ELR (cell line): ENCODE results near the gene GNAS-AS1.
A peak's percentile ranks its signal among the peaks of the same experiment; 100 is the strongest.
"Not testable (repeated sequence)": the region's sequence is repeated elsewhere in the genome, so short reads cannot be mapped to it uniquely, and the experiment has no call there.

Experiments used
- DNase-seq: peaks from one replicate; pipeline ENCODE4 v3.0.0-alpha.2; 2015; ENCODE audit warnings: low read depth

GNAS-AS1 gene

DNA sequence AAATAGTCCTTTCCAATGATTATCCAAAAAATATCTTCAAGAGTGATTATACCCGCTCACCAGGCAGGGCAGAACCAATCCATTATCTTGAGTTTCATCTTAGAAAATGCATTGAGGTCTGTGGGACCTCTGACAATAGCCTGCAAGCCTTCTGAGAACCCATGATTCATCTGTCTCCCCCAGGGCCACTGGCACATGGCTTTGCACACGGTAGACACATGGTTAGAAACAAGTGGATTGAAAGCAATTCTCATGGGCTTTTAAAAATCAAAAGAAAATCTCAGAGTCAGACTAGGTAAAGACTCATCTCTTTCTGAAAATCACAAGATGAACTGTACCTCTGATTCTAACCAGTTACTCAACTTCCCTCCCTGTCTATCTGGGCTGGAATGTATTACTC, 15.5 kb downstream of the GNAS-AS1 start:
- DNase-seq = no peak

DNA sequence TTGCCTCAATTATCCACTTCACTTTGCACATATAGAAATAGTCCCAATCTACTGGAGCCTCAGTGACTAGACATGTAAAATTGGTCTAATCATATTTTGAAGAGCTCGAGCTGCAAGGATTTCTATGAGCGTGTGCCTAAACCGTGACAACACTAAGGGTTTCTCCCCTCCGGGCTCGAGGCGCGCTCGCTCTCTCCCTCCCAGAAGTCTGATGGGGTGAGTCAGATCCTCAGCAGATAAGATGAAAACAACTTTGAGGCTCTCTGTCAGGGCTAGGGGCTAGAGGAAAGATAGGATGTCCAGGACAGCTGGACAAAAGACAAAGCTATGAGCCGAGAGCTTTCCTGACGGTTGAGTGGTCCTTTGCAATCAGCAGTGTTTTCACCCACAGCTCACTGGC, 16.8 kb downstream of the GNAS-AS1 start:
- DNase-seq = peak; percentile 24

DNA sequence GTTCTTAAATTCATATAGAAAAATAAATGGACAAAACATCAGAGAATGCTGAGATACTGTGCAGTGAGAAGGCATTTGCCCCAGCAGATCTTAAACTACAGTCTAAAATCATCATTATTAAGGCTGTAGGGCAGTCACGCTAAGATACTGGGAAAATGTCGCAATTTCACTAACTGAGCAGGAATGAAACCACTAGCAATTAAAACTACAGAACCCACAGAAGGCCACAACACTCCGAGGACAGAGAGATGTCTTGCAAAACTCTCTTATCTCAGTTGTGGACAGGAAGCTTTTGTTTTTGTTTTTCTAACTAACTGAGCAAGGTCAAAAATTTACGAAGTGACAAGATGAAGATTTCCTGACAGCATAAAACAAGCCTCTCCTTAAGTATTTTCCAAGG, 18.2 kb downstream of the GNAS-AS1 start:
- no peak for DNase-seq

DNA sequence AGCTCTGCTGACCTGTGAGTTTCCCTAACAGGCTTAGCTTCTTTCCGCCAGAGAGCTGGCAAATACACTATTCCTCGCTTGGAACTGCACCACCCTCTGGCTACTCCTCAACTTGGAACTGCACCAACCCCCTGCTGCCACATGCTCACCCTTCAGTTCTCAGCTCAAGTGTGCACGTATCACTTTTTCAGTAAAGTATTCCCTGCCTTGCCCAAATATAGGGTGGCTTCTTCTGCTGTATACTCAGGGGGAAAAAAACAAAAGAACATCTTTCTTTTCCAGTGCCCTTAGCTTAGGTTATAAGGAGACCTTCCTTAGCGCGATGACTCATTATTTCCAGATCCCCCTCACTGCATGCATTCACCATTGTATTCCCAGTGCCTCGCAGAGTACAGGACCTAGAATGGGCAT, 21.2 kb downstream of the GNAS-AS1 start:
- DNase-seq = no peak

DNA sequence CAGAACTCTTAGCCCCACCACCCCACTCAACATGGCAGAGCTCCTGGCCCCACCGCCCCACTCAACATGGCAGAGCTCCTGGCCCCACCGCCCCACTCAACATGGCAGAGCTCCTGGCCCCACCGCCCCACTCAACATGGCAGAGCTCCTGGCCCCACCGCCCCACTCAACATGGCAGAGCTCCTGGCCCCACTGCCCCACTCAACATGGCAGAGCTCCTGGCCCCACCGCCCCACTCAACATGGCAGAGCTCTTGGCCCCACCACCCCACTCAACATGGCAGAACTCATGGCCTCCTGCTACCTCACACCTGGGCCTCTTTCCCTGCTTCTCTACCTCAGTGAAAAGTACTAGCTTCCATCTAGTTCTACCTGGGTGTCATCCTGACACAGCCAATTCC, 21.9 kb downstream of the GNAS-AS1 start:
- not testable (repeated sequence) for DNase-seq

DNA sequence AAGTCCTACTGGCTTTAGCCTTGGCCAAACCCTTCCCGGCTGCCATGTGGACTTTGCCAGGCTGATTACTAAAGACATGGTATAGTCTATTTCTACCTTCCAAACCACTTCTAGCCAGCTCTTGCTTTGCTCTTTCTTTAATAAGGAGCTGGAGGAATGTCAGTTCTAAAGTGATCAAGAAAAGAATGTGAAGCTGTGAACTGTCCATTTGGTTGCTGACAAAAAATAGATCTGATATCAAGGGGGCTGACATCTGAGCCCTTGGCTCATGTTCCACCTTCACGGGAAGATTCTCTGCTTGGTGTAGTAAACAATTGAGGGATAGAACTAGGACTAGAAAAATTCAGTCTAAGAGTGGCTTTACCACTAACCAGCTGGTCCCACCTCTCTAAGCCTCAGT, 22.6 kb downstream of the GNAS-AS1 start:
- no peak for DNase-seq

DNA sequence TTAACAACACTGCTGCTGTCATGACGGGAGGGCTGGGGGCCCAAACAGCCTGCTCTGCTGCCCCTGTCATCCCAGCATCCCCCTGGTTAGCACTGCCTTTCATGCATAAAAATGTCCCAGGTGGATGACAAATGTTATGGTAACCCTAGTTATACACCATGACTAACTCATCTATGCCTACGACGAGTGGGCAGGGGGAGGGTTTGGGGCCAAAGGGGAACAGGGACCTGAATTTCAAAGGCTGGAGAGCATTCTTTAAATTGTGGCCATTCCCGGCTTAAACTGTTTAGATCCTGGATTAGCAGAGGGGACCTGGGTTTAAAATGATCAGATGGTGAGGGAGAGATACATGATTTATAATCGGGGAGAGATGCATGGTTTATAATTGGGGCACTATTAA, 24.4 kb downstream of the GNAS-AS1 start:
- DNase-seq = no peak

DNA sequence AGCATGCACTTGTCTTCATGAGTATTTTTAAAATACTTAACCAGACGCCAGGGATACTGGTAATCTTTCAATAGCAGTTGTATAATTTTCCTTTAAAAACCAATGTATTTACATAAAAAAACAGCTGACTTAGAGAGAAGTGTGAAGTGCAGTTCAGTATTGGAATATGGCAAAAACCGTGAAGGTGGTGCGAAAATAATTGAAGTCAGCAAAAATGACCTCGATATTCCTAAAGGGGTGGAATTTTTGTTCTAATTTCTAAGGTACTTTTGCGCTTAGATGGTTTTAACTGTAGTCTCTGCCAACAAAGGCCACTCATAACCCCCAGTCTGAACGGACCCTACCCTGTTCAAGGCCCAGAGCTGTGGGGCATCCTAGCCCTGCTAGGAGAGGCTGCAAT, 25.3 kb downstream of the GNAS-AS1 start:
- DNase-seq = no peak

DNA sequence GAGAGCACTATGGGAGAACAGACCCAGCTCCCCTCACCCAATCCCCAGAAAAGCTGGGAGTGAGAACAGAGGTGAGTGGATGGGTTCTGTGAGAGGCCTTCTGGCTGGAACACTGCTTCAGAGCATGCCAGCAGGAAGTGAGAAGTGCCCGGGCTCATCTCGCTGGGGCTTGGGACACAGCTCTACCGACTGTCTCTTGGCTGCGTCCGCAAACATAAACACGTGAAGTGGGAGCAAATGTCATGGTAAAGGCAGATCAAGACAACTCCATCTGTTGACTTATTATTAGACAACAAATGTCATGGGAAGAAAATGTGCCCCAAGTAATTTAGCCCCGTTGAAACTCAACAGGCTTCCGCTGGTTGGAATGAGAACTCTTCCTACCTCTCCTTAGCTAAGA, 25.9 kb downstream of the GNAS-AS1 start:
- DNase-seq = no peak

DNA sequence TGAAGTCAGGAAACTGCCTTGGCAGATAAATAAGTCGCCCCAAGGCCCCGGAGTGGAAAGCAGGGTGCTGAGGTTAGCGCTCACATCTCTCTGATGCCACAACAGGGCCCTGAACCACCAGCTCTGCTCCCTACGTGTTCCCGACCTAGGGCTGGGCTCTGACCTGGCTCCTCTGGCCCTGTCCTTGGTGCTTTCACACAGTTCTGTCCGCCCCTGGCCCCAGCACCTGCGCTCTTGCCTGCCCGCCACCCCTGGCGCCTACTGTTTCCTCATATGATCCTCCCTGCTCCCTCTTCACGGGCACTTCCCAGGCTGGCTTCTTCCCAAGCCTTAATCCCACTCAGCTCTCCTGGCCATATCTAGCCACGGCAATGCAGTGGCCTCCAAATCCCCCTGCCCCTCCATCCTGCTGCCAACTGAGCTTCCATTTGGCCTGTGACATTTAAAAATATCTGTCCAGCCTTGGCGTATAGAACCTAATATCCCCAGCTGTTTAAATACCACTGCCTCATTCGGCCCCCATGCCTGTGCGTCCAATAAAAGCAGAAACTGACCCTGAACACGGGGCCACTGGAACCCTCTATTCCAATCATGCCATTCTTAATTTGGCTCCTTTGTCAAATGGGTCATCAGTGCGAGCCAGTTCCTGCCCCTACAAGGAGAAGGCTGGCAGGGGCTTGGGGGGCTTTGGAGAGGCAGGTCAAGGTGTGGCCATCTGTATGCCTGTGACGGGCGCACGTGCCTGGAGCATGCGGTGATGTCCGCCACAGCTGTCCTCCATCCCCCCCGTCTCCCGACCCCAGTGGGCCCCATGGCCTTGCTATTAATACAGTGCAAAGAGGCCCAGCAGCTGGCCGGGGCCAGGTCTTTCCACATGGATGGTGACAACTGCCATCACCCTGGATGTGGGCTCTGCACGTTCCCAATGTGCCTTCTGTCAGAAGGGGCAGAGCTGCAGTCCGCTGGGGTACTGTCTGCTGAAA, 27.7 kb downstream of the GNAS-AS1 start:
- DNase-seq = no peak

DNA sequence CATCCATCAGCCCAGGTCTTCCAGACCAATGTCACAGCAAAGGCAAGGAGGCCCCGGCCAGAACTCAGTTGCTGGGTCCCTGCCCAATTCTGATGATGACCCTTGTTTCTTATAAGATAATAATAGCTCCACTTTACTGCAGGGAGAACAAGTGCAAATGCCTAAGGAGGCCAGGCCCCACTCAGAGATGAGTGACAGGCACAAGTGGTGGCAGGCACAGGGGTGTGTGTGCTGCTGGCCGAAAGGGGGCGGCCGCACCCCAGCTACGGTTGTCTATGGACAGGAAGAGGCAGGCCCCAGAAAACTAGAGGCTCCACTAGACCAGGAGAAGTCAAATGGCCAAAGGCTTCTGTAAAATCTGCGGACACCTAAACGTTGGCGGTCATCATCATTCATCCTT, 28.6 kb downstream of the GNAS-AS1 start:
- DNase-seq = no peak

DNA sequence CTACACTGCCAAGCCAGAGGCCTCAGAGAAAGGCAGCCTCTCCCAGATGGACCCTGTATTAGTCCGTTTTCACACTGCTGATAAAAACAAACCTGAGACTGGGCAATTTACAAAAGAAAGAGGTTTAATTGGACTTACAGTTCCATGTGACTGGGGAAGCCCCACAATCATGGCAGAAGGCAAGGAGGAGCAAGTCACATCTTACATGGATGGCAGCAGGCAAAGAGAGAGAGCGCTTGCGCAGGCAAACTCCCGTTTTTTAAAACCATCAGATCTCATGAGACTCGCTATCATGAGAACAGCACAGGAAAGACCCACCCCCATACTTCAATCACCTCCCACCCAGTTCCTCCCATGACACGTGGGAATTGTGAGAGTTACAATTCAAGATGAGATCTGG, 30.2 kb downstream of the GNAS-AS1 start:
- DNase-seq = not testable (repeated sequence)

DNA sequence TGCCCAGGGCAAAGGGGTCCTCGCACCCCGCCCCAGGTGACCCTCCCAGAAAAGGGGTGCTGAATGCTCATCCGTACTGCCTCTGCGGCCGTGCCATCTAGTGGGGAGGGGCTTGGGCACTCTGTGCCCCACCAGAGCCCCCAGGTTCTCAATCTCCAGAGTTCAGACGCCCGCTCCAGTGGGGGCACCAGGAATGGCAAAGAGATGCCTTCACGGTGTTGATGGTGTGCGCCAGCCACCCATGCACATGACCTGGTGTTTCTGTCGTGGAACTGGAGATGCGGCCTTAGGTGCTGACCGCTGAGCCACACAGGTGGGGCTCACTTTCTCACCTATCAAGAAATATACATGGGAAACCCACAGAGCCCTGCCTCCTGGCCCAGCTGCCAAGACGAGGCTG, 30.8 kb downstream of the GNAS-AS1 start:
- DNase-seq = no peak

DNA sequence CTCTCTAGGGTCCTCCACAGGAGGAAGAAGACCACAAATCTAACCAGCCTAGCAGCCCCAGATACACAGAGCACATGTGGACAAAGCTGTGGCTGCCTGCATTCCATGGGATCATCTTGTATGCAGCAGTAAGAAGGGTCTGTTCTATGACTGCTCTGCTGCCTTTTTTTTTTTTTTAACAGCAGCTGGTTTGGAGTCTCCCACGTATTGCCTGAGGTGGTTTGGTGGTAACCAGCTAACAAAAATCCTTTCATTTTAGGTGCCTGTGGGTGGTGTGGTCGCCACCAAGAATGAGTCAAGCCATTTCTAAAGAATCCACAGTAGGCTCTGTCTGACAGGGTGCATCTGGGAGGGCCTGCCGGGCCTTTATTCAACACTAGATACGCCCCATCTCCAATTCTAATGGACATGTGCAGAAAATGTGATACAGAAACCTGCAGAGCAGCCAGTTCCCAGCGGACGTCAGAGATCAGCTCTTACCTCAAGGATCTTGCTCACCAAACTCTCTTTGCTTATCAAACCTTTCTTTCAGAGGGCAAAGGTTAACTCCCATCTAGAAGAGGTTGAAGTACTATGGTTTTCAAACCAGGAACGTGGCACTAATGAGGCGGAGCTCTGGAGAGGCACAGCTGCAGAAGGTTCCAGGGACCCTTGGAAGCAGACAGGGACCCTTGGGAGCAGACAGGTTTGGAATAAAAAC, 32.0 kb downstream of the GNAS-AS1 start:
- DNase-seq = peak; percentile 73

DNA sequence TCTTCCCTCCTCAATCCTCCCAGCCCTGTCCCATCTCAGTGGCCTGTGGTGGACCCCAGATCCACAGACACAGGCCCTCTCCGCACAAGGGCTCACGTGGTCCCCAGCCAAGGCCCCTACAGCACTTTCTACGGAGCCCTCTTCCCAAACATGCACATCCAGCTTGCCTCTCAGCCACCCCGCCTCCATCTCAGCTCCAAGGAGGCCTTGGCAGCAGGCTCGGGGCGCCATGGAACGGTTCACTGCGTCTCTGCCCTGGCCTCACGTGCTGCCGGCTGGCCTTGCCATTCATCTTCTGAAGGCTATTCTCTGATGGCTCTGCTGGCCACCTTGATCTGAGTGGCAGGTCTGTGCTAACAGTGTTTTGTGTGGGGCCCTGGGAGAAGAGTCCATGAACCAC, 33.0 kb downstream of the GNAS-AS1 start:
- no peak for DNase-seq

DNA sequence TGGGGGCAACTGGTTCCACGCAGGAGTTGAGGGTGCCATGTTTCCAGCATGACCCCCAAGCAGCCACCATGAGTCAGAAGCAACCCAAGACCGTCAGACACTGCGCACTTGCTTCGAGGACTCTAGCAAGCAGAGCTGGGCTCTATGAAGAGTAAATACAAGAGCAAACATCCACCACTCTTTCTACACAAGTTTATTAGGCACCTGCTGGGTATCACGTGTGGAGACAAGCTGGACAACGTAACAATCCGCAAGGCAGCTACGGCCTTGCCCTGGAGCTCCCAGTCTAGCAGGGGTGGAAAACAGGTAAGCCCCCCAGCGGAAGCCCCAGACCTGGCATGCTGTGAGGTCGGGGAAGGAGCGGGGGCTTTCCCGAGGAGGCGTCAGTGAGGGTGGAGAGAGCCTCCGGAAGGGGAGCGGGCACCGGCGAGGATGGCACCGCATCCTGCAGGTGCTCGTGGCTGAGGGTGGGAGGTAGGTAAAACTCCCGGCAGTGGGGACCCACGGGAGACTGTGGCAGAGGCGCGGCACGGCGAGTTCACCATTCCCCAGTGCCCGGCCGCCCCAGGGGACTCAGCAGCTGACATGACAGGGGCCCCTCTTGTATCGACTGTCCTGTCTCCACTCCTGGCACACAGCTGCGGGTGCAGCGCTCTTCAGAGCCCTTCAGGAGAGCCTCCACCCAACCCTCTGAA, 33.6 kb downstream of the GNAS-AS1 start:
- no peak for DNase-seq

DNA sequence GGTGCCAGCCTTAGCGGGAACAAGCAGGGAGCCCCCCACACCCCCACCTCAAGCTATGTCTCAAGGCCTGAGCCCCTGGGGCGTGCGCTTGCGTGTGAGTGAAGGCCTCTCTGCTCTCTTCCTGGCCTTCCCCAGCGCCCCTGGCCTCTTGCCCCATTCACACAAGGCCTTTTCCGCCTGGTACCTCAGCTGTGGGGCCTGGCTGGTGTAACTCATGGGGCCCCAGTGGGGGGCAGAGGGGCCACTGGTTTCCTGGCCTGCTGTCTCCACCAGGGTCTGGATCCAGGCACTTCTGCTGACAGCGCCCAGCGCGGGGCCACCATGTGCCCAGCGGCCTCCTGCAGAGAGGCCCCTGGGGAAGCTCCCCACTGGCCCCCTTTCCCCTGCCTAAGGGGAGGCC, 34.7 kb downstream of the GNAS-AS1 start:
- no peak for DNase-seq

DNA sequence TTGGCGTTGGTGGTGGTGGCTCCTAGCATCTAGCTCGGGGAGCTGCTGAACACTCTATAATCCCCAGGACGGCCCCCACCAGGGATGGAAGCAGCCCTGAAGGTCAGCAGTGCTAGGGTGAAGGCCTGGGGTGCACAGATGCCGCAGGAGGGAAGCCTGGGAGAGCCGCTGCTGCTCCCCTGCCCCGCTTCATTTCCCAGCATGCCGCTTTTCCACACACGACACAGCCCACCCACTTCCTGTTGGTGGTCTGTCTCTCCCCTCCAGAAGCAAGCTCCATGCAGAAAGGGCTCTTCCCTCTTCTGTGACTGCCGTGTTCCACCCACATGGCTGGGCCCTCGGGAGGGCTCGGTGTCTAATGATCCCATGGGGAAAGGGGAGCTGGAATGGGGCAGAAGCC, 35.3 kb downstream of the GNAS-AS1 start:
- DNase-seq = no peak

DNA sequence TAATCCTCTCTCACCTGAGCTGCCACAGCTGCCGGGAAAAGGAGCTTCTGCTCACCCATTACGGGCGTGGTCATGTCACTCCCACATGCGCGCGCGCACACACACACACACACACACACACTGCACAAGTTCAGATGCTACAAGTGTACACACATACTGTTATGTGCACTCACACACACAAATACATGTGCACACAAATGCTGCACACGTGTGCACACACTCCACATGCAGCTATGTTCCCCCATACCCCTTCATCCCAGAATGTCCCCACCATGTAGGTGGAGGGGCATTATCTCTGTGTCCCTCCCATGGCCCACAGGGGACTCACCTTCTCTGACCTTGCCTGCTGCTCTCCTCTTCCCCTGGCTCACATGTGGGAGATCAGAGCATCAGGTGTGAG, 37.3 kb downstream of the GNAS-AS1 start:
- DNase-seq = no peak

DNA sequence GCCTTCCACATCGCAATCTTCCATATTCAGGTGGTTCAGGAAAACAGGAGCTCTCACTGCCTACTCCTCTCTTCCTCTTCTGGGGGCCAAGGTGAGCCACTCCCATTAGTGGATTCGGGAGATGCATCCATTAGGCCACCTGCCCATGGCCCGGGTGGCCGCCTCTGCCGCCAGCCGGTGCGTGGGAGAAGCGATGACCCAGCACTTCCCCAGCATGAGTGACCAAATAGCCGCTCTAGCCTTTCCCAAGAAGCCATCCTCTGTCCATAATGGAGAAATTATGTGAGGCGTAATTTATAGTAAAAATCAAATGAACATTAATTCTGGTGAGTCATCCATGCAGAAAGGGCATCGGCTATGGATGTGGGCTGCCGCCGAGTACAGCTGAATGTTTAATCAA, 39.4 kb downstream of the GNAS-AS1 start:
- no peak for DNase-seq

DNA sequence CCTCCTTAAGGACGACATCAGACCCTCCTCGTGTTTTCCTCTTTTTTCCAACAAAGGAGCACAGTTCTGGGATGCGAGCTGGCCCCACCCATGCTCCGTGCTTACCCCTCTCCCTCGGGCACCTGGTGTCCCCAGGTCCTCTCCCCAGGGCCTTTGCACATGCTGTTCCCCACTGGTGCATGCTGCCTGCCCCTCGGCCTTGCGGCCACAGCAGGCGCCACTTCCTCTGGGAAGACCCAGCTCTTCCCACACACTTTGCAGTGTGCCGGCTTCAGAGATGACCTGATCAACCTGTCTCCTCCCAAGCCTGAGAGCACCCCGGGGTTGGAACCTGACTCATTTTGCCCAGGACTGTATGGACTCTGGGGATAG, 39.8 kb downstream of the GNAS-AS1 start:
- DNase-seq = no peak

DNA sequence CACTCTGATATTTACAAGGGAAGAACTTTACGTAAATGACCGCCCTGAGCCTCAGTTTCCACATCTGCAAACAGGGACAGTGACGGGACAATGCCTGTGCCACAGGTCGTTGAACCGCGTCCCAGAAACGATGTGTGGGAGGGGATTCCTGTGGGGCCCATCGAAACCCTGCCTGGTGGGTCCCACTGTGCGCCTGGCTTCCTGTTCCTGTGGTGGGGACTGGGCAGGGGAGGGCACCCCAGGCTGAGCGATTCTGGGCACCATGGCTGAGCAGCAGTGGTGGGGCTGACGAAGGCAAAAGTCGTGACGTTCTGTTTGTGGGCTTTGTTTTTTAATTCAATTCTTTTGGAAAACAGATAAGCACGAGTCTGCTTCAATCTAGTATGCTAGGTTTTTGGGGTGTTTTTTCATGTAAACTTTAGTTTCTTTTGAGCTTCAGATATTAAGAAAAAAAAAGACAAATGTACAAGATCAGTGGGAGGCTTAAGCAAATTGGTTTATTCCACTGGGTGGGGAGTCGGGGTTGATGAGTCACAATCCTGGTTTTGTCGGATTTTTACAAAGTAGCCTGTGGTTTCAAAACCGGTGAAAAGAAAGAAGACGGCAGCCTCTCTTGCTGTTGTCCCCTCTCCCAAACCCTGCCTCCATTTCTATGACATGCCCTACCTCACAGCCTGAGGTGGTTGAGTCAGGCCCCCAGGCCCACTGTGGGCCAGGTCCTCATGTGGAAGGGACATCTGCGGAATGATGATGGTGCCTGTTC, 40.4 kb downstream of the GNAS-AS1 start:
- no peak for DNase-seq
